Endodermal cell (in vitro differentiated cells): ENCODE results near the gene CDC42SE2. TPM values are rescaled to one million over a fixed set of nuclear protein-coding genes. Genes with fewer than 3 reads are reported as not detected.

Experiments
- DNase-seq: peaks from one replicate; pipeline ENCODE4 v3.0.0-alpha.2; 2017
- H3K27ac ChIP-seq: 2 replicates; pipeline ENCODE4 v1.5.1; 2013; ENCODE audit warnings: mild to moderate bottlenecking, low read depth, low read length, moderate library complexity
- H3K27me3 ChIP-seq: 2 replicates; pipeline ENCODE4 v1.6.1; 2013; ENCODE audit warnings: mild to moderate bottlenecking, low read length, moderate library complexity; ENCODE audit not compliant: insufficient read depth, control insufficient read depth, poor library complexity, severe bottlenecking
- H3K36me3 ChIP-seq: 2 replicates; pipeline ENCODE4 v1.7.0; 2013; ENCODE audit warnings: mild to moderate bottlenecking, low read length, moderate library complexity; ENCODE audit not compliant: control insufficient read depth, insufficient read depth
- H3K4me1 ChIP-seq: one replicate; pipeline ENCODE4 v1.7.0; 2013; ENCODE audit warnings: low read length; ENCODE audit not compliant: control insufficient read depth, insufficient read depth
- H3K4me3 ChIP-seq: 2 replicates; pipeline ENCODE4 v1.5.1; 2013; ENCODE audit warnings: mild to moderate bottlenecking, low read length, moderate library complexity
- H3K9ac ChIP-seq: 2 replicates; pipeline ENCODE4 v1.6.1; 2013; ENCODE audit warnings: mild to moderate bottlenecking, low read length, moderate library complexity; ENCODE audit not compliant: poor library complexity, severe bottlenecking; ENCODE audit errors: extremely low read depth
- H3K9me3 ChIP-seq: 2 replicates; pipeline ENCODE4 v1.6.1; 2013; ENCODE audit warnings: mild to moderate bottlenecking, low read length, moderate library complexity; ENCODE audit not compliant: control insufficient read depth
- H3K27ac Mint-ChIP-seq: 2 replicates; pipeline ENCODE4 v1.8.0; 2020; ENCODE audit warnings: mixed read lengths
- H3K27me3 Mint-ChIP-seq: 2 replicates; pipeline ENCODE4 v1.8.0; 2021; ENCODE audit warnings: mild to moderate bottlenecking, mixed read lengths; ENCODE audit not compliant: insufficient read depth
- H3K36me3 Mint-ChIP-seq: 2 replicates; pipeline ENCODE4 v1.8.0; 2020; ENCODE audit warnings: low read depth, mixed read lengths
- H3K4me1 Mint-ChIP-seq: 2 replicates; pipeline ENCODE4 v1.8.0; 2020; ENCODE audit warnings: mixed read lengths
- H3K4me3 Mint-ChIP-seq: 2 replicates; pipeline ENCODE4 v1.8.0; 2020; ENCODE audit warnings: mild to moderate bottlenecking, moderate library complexity, mixed read lengths
- H3K9me3 Mint-ChIP-seq: 2 replicates; pipeline ENCODE4 v1.8.0; 2020; ENCODE audit warnings: mild to moderate bottlenecking, mixed read lengths
- CTCF ChIP-seq: fragments of 200-600 bp; sonication (generic); conservative IDR thresholded peaks from 2 replicates; pipeline ENCODE4 v1.5.0; 2021; ENCODE audit warnings: antibody characterized with exemption, mild to moderate bottlenecking
- WGBS, 2 experiments: methylation state at CpG; one replicate each; pipeline versions ENCODE4 v1.1.5 to v1.1.7; 2013; ENCODE audit warnings: missing lambda C conversion rate in 2 of 2, mixed read lengths in 1 of 2; ENCODE audit not compliant: insufficient coverage in 1 of 2, insufficient read length in 1 of 2; 5-methylcytosine and 5-hydroxymethylcytosine counted together
- total RNA-seq, 2 donors: library from RNA; stranded (reverse); fragmentation: NEBNext Ultra II Directional in 1 of 2; extraction: Animal tissue kit (Norgen Biotek cat#: 25700) in 1 of 2; gene quantifications; 2 replicates in 1 of 2; 3 replicates in 1 of 2; pipeline ENCODE4 v1.2.1, GENCODE V29; 2021

CDC42SE2 gene
- total RNA-seq, 2 donors from 2014 or later = 28.6 to 36.4 TPM

DNA sequence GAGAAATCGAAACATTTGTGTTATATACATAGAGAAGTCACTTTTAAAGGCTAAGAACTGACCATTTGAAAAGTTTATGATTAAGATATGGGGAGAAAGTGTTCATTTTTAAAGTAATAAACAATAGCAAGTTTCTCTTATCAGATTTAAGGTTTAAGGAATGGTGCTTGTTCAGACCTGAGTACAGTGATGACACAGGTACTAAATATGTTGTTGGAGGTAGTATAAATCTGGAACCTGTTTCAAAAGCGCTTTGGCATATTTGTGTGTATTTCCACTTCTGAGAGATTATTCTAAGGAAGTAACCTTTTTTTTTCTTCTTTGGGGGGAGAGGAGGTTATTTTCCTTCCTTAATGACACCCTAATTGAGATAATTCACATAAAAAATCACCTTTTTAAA lies 18.4 kb downstream of the CDC42SE2 start:
- H3K9me3 Mint-ChIP-seq = peaks cover 8% of the 10 kb centered on the region
- Histone ChIP-seq H3K9ac (no peak overlapping the region), H3K36me3 (peaks cover 3% of the 10 kb centered on the region), H3K4me1 (no peaks in the 10 kb centered on the region), H3K27ac (no peak overlapping the region), H3K27me3 (no peaks in the 10 kb centered on the region), H3K4me3 (no peak overlapping the region), H3K9me3 (no peaks in the 10 kb centered on the region)
- WGBS, 2 experiments = 80 to 91% methylated on average over 1 to 2 of the region's 2 CpGs
- DNase-seq = no peak
- no peak overlapping the region for H3K4me3 Mint-ChIP-seq
- TF ChIP-seq CTCF = no peak
- no peaks in the 10 kb centered on the region for H3K27me3 Mint-ChIP-seq
- no peak overlapping the region for H3K27ac Mint-ChIP-seq
- peaks cover 8% of the 10 kb centered on the region for H3K36me3 Mint-ChIP-seq
- H3K4me1 Mint-ChIP-seq = peaks cover 14% of the 10 kb centered on the region

GRCh38 chr5:131285703-131286399 lies 22.0 kb downstream of the CDC42SE2 start:
- WGBS, 2 experiments = 88% methylated on average over 1 of the region's 1 CpG; no CpG with 5 or more reads in 1 of the 2 experiments
- no peak overlapping the region for H3K27ac Mint-ChIP-seq

DNA sequence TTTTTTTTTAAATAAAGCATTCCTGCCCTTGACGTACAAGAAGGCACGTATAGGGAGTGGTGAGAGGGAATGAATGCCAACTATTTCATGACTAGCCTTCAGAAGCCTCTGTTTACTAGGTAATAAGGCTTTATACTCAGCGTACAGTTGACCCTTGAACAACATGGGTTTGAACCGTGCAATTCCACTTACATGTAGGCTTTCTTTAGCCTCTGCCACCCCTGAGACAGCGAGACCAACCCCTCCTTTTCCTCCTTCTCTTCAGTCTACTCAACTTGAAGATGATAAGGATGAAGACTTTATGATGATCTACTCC lies 22.5 kb downstream of the CDC42SE2 start:
- 94 to 100% methylated on average over 4 to 5 of the region's 5 CpGs for WGBS, 2 experiments
- Histone ChIP-seq H3K9me3 (no peaks in the 10 kb centered on the region), H3K4me1 (no peaks in the 10 kb centered on the region), H3K27ac (no peak overlapping the region), H3K9ac (no peak overlapping the region), H3K36me3 (peaks cover 7% of the 10 kb centered on the region), H3K27me3 (no peaks in the 10 kb centered on the region), H3K4me3 (no peak overlapping the region)
- no peaks in the 10 kb centered on the region for H3K27me3 Mint-ChIP-seq
- H3K4me3 Mint-ChIP-seq = no peak overlapping the region
- no peak overlapping the region for H3K27ac Mint-ChIP-seq
- peaks cover 3% of the 10 kb centered on the region for H3K4me1 Mint-ChIP-seq
- H3K36me3 Mint-ChIP-seq = peaks cover 3% of the 10 kb centered on the region
- TF ChIP-seq CTCF = no peak
- no peaks in the 10 kb centered on the region for H3K9me3 Mint-ChIP-seq
- DNase-seq = no peak

More at GRCh38 chr5:131285703-131286399, 22.0 kb downstream of the CDC42SE2 start:
- Mint-ChIP-seq H3K27me3 (no peaks in the 10 kb centered on the region), H3K36me3 (peaks cover 3% of the 10 kb centered on the region), H3K9me3 (no peaks in the 10 kb centered on the region), H3K4me3 (no peak overlapping the region), H3K4me1 (peaks cover 4% of the 10 kb centered on the region)
- Histone ChIP-seq H3K27me3 (no peaks in the 10 kb centered on the region), H3K9ac (no peak overlapping the region), H3K4me1 (no peaks in the 10 kb centered on the region), H3K9me3 (no peaks in the 10 kb centered on the region), H3K4me3 (no peak overlapping the region), H3K27ac (no peak overlapping the region), H3K36me3 (peaks cover 7% of the 10 kb centered on the region)
- no peak for DNase-seq
- no peak for TF ChIP-seq CTCF
